SW 1271 (cell line): ENCODE results near the gene ANKRD55.

Experiments used
- DNase-seq, 2 experiments: peaks; one replicate each; lab custom pipeline; 2025; lab: John Stamatoyannopoulos, UW

The ANKRD55 gene

DNA sequence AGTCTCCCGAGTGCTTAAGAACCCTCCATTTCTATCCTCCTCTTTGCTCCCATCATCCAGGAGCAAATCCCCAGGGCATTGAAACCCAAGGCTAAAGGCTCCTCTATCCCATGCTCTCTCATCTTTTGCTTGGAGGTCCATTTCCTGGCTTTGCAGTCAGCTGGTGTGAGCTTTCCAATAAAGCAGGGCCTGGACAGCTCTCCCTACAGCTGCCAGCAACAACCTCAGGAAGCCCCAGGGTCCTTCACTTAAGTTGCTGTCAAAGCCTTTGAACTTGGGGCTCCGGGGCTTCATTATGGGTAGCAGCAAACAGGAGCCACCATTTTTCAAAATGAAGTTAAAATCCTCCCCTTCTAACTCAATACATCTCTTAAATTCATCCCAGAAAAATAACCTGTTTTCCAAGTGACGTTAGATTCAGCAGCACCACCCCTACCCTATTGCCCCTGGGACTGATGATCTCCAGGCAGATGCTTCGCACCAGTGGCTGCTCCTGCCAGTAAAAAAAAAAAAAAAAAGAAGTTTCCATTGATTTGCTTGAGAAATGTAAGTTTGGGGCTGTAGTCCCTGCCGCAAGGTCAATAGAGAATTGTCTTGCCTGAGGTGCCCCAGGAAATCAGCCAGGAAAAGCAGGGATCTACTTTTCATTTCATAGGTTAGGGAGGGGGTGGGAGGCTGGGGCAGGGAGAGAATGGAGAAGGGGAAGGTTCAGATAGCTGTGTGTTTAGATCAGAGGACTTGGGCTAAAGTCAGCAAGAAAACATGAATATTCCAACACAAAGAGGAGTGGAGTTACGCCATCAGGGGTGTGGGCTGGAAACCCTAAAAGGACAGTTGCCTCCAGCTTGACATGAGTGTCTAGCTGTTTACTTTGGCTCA, 154.6 kb downstream of the ANKRD55 start:
- DNase-seq = no peak

DNA sequence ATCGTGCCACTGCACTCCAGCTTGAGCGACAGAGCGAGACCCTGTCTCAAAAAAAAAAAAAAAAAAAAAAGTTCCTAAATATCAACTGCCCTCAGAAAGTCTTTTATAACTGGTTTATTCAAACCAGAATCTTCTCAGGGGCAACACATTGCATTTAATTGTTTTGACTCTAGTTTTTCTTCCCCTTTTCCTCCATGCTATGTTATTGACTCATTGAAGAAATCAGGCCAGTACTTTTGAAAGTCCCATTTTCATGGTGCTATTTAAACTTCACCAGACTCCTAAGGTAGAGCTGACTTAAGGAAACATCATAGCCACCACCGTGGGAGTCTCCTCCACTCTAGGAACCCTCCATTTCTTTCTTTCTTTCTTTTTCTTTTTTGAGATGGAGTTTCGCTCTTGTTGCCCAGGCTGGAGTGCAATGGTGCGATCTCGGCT, 155.3 kb downstream of the ANKRD55 start:
- DNase-seq = no peak

DNA sequence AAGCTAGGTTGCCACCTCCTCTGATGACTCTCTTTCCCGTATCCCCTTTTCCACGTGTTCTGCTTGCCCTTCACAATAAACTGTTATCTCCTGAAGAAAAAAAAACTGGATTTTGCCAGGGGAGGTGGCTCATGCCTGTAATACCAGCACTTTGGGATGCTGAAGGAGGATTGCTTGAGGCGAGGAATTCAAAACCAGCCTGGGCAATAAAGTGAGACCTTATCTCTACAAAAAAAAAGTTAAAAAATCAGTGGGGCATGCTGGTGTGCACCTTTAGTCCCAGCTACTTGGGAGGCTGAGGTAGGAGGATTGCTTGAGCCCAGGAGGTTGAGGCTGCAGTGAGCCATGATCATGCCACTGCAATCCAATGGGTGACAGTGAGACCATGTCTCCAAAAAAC, 156.6 kb downstream of the ANKRD55 start:
- DNase-seq = no peak

DNA sequence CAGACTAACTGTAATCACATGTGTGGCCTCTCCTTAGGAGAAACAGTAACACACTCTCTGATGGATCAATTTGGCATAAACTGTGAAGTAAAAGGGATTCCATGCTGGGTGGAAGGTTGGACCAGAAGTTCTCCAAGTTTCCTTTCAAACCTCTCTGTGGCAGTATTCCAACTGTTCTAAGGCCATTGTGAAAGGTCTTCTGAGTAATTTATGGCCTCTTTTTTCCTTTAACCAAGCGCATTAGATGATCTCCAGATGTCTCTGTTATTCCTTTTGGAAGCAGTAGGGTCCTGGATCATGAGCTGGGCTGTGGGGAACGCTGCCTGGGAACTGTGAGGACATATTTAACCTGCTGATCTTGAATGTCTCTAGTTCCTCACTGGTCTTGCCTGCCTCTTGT, 157.8 kb downstream of the ANKRD55 start:
- no peak for DNase-seq

DNA sequence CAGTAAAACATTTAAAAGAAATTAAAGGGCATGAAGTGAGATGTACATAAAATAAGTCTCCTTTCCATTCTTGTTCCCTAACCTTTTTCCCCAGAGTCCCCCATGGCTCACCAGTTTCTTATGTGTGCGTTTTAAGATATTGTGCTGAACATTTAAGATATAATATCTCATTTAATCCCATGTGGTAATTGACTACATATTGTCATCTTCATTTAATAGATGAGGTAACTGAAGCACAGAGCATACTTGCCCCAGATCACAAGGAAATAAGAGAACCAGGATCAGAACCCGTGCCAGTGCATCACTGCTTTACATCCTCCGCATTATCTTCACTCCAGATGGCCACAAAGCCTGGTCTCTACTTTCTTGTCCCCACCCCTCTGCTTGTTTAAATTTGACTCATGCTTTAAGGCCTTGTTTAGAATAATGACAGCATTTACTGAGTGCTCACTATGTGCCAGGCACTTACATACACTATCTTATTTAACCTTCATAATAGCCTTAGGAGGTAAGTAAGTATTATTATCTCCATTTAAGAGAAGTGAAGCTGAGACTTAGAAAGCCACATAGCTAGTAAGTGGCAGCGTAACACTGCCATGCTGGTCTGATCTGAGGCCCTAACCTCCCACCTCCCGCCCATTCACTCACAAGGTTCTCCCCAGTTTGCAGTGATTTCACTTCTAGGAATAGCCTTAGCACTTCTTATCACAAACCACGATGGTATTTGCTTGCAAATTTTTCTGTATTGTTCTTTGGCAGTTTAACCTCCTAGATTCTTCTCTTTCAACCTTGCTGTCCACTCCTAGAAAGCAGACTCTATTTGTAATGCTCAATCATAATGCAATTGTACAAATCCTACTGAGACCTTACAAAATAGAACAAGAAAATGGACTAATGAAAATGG, 160.0 kb downstream of the ANKRD55 start:
- no peak for DNase-seq

DNA sequence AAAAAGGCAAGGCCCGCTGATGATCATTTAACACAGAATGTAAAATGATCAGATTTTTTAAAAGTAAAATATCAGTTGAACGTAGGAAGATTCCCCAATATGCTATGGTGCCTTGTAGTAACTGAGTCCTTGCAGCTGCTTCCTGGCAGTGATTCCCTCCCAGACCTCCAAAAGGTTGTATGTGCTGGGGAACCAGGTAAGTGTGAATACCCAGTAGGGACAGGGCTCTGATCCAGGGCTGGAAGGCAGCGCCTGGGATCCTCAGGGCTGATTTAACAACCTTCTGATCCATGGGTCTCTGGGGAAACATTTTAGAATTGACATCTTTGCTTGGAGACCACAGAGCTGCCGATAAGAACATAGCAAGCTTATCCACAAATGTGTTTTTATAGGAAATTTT, 161.7 kb downstream of the ANKRD55 start:
- DNase-seq = no peak

DNA sequence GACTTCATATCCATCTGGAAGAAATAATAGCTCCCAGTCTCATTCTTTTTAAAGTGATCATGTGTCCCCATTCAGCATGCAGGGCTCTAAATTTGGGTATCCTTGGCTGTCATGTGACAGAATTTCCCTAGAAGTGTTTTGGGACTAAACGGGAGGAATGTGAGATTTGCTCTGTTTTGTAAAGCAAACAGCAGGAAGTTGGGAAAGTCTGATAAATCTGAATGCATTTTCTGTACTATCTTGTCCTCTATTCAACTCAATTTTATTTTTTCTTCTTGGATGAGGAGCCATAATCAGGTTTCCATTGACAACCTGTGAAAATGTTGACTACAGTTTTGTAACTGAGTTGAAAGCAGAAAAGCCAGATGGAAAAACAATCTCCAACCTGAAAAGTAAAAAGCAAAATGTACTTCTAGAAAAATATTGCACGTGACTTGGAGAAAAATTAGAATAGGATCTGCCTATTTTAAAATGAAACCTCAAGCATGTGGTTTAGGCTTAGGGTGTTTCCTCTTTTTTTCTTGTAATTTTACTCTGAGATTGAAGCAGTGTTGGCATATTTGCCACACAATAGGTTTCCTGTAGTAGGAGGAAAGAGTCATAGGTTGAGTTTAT, 162.2 kb downstream of the ANKRD55 start:
- no peak for DNase-seq

DNA sequence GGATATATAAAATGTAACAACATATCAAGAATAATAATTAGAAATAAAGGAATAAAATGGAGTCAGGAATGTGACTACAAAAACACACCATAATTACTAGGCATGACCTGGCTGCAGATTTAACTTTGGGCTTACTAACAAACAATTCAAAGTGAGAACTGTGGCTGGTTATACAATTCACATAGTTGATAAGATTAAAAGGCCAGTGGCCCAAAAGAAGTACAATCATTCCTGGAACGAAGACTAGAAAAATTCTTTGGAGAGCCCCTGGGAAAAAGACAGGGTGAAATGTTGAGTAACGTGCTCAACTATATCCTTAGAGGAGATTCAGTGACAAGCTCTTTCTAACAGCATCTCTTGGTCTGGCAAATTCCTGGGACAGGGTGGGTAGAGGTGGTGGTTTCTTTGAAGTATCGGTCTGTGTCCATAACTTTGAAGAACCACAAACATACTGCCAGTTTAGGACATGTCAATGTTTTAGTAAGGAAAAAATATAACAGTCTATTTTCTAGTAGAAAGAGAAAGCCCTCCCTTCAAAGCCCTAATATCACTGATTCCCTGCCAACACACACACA, 163.4 kb downstream of the ANKRD55 start:
- no peak for DNase-seq

DNA sequence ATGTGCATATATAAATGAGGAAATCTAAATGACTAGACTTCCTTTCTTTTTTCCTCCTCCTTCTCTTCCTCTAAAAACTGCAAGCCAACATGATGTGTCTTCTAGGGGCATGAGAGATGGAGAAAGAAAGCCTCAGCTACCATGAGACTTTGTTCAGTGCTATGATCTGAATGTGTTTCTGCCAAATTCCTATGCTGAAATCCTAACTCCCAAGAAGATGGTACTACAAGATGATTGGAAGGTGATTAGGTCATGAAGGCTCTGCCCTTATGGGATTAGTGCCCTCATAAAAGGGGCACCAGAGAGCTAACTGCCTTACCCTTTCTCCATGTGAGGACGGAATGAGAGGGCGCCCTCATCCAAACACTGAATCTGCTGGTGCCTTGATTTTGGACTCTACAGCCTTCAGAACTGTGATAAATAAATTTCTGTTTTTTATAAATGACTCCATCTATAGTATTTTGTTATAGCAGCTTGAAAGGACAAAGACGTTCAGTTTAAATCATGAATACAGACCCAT, 166.1 kb downstream of the ANKRD55 start:
- DNase-seq = no peak

DNA sequence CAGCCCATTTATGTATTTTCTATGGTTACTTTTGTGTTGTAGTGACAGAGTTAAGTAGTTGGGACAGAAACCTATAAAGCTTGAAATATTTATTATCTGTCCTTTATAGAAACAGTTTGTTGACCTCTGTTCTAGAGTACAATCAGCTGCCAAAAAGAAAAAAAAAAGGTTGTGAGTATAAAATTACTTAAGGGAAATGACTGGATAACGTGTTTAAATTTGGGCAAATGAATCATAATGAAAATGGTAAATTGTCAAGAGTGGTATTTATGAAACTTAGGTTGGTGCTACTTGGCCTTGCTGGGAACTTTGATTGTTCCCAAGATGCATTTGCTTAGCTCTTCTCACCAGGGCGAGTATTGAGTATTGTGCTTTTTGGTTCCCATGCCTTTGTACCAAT, 168.1 kb downstream of the ANKRD55 start:
- DNase-seq = no peak

DNA sequence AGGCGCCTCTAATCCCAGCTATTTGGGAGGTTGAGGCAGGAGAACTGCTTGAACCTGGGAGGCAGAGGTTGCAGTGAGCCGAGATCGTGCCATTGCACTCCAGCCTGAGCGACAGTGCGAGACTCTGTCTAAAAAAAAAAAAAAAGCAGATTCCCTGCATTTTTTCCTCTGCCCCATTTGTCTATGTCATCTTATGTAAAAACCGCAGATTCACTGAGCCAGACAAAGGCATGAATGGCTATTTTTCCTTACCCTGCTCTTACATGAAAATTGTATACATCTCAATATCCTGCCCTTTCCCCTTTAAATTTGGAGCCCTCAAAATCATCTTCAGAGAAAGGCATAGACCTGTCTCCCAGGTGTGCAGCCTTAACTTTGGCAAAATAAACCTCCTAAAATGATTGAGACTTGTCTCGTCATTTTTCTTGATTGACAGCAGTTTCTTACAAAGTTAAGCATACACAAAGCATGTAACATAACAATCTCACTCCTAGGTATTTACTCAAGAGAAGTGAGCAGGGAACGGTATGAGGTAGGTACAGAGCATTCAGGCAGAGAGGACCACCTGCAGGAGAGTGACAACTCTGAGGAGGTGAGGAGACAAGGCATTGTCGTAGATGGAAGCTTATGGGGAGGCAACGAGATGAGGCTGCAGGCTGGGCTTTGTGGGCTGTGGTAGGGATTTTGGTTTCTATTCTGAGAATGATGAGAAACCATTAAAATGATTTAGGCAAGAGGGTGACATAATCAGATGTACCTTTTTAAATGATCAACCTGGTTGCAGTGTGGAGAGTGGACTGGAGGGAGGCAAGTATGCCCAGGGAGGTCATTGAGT, 172.6 kb downstream of the ANKRD55 start:
- DNase-seq = no peak

DNA sequence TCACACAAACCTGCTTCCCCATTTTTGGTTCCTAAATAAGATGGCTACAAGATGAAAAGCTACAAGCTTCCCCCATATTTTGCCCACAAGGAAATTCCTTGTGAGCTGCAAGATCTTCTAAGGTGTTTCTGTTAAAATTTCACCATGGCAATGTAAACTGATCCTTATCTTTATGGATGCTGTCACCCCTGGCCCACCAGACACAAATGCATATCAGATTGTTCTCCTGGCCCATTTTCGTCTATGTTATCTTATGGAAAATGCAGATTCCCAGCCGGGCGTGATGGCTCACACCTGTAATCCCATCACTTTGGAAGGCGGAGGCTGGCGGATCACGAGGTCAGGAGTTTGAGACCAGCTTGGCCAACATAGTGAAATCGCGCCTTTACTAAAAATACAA, 173.3 kb downstream of the ANKRD55 start:
- no peak for DNase-seq

DNA sequence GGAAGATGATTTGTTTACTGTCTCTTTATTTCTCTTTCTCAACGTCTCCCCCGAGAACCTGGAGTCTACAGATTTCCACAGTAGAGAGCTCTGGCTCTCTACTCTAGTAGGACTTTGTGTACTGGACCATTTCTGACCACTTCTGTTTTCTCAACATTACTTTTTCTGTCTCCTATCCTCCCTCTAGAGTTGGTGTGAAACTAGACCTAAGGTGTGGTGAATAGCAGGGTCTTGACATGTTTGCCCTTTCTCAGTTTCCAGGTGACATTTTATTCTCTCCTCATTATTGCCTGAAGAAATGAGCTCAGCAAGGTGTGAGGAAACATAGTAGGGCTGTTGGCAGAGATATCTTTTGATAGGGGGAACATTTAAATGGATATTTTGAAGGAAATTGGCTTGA, 176.3 kb downstream of the ANKRD55 start:
- DNase-seq = no peak

DNA sequence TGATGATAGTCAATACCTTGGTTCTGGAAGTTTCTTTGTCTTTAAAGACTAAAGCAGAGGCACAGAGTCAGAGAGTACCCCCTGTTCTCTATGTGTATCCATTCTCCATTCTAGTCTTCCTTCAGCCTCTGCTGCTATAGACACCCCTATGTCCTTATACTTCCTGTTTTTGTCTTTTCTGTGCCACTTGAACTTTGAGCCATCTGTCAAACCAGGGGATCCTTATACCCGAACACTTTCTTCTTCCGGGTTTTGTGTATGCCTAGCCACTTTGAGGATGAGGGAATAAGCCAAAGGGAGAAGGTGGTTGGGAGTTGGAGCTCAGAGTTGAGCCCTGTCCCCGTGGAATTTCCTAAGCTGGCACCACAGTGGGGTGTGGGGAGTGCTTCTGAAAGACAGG, 177.3 kb downstream of the ANKRD55 start:
- DNase-seq = no peak

DNA sequence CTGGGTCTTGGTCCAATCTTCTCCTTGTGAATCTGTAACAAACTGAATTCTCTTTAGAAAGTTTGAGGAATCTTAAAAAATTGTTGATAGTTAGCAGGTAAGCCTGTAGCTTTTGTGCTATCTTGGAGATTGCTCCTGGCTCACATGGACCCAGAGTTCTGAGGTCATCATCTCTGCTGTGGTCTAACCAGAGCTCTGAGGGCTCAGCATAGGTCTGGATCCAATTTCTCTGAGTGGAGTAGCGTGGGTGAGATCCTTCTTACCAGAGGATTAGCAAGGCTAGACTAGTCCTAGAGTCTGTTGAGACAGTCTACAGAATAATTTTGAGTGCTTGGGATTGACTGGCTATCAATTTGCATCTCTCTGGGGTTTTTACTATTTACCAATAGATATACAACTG, 177.8 kb downstream of the ANKRD55 start:
- no peak for DNase-seq

DNA sequence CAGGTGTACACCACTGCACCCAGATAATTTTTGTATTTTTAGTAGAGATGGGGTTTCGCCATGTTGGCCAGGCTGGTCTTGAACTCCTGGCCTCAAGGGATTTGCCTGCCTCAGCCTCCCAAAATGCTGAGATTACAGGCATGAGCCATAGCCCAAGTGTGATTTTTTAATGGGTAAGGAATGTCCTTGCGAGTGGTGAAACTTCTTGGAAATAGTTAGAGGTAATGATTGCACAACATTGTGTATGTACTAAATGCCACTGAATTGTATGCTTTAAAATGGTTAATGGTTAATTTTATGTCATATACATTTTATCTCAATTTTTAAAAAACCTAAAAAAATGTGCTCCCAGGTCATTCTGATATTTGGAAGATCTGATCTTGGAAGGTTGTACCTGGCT, 178.5 kb downstream of the ANKRD55 start:
- no peak for DNase-seq

DNA sequence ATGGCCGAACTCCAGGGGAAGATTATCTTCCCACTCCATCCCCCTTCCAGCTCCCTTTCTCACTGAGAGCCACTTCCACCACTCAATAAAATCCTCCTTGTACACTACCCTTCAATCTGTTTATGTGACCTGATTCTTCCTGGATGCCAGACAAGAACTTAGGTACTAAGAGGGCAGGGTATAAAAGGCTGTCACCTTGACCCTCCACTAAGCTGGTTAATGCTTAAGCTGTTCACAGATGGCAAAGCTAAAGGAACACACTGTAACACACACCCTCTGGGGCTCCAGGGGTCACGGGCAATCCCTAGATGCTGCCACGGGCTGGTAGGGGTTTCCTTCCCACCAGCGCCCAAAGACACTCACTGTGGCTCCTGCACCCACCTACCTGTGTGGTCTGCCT, 179.8 kb downstream of the ANKRD55 start:
- DNase-seq = no peak

DNA sequence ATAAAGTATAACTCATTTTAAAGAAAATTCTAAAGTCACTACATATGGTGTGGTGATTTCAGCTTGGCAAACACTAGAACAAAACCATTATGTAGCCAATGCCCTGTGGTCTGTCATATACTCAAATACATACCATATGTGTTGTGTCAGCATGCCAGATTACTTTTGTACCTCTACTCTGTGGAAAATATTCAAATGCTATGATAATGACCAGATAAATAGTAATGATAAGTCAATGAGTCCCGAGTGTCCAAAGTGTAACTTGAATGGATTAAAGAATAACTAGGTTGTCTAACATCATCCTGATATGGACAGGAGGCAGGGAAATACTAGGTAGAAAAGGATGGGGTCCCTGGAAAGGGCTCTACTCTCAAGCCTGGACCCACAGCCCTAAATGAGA, 180.4 kb downstream of the ANKRD55 start:
- no peak for DNase-seq

DNA sequence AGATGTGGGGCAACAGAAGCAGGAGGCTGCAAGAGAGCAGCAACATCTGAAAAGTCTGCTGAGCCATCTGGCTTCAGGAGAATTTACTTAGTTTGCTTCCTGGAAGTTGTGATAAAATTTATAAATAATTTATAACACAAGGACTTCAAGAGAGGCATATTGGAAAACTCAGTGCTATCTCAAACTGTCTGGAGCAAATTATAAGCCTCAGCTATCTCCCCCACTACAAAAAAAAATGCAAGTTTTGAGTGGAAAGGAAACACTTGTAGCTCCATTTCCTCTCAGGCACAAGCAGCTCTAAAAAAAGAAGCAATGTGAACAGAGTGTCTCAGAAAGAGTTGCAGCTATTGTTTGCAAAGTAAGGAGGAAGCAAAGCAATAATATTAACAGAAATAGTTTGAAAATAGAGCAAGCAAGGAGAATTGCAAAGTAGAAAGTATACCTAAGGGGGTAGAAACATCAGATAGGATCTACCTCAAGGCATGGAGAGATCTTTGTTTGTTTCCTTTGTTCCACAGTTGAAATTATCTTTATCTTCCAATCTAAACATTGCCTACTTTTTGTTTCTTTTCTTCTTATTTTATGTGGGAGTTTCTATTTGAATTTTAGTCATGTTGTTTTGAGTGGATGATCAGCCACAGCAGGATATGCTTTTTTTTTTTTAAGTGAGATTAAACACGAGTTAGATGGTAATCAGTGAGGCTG, 182.4 kb downstream of the ANKRD55 start:
- no peak for DNase-seq
